BE2C (cell line): ENCODE results near the gene NUP93.

Experiments used
- DNase-seq: peaks from one replicate; pipeline ENCODE4 v3.0.0-alpha.2; 2020
- H3K27me3 ChIP-seq: fragments of 250-450 bp; sonication (Bioruptor Pico); 2 replicates; pipeline ENCODE4 v1.5.1; 2020; ENCODE audit warnings: mild to moderate bottlenecking
- H3K36me3 ChIP-seq: fragments of 250-450 bp; sonication (Bioruptor Pico); 2 replicates; pipeline ENCODE4 v1.5.1; 2020; ENCODE audit warnings: mild to moderate bottlenecking
- H3K4me1 ChIP-seq: fragments of 250-450 bp; sonication (Bioruptor Pico); 2 replicates; pipeline ENCODE4 v1.5.1; 2020
- H3K4me3 ChIP-seq: 2 replicates; pipeline ENCODE4 v1.5.1; 2011; ENCODE audit warnings: low read depth, low read length
- H3K9me3 ChIP-seq: fragments of 250-450 bp; sonication (Bioruptor Pico); 2 replicates; pipeline ENCODE4 v1.5.1; 2020
- TF ChIP-seq, protein P1 (sequence below): IDR thresholded peaks from 2 replicates; pipeline ENCODE4 v1.5.1; 2012; ENCODE audit warnings: mild to moderate bottlenecking, low read depth, low read length

The NUP93 gene

DNA sequence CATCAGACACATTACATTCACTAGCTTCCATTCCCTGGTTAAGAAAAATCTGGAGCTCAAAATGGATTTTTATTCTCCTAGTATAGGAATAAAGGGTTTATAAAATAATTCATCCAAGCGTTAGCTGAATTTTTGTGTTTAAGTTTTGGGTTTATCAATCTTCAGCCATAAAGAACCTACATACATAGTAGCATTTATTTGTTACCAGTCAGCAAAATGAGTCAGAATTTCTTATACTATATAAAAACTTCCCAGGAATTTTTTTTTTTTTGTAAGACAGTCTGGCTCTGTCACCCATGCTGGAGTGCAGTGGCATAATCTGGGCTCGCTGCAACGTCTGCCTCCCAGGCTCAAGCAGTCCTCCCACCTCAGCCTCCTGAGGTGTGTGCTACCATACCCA, 94.9 kb downstream of the NUP93 start:
- H3K36me3 ChIP-seq = peaks cover 11% of the 10 kb centered on the region; the same call in 1 of the 2 replicates
- TF ChIP-seq, protein P1, sequence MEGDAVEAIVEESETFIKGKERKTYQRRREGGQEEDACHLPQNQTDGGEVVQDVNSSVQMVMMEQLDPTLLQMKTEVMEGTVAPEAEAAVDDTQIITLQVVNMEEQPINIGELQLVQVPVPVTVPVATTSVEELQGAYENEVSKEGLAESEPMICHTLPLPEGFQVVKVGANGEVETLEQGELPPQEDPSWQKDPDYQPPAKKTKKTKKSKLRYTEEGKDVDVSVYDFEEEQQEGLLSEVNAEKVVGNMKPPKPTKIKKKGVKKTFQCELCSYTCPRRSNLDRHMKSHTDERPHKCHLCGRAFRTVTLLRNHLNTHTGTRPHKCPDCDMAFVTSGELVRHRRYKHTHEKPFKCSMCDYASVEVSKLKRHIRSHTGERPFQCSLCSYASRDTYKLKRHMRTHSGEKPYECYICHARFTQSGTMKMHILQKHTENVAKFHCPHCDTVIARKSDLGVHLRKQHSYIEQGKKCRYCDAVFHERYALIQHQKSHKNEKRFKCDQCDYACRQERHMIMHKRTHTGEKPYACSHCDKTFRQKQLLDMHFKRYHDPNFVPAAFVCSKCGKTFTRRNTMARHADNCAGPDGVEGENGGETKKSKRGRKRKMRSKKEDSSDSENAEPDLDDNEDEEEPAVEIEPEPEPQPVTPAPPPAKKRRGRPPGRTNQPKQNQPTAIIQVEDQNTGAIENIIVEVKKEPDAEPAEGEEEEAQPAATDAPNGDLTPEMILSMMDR = no peak

DNA sequence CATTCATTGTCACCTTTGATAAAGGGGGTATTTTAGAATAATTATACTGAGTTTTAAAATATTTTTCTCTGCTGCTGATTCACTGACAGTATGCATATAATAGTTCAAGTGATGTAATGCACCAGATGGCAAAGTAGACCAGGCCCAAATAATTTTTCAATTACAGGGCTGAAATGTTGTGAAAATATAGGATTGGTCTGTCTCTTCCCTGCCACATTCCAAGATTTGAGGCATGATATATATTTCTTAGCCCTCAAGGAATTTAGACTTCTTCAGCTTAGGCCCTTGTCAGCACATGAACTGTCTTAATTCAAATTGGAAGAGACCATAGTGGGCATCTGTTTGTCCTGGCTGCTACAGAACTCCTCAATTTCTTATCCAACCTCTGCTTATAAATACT, 95.9 kb downstream of the NUP93 start:
- Histone ChIP-seq H3K4me3 (no peak overlapping the region), H3K36me3 (peaks cover 11% of the 10 kb centered on the region; the same call in 1 of the 2 replicates), H3K27me3 (no peaks in the 10 kb centered on the region), H3K9me3 (no peaks in the 10 kb centered on the region), H3K4me1 (no peaks in the 10 kb centered on the region)
- no peak for DNase-seq
- TF ChIP-seq, protein P1 = no peak

More for the DNA sequence above, 94.9 kb downstream of the NUP93 start:
- no peak for DNase-seq
- Histone ChIP-seq H3K9me3 (no peaks in the 10 kb centered on the region), H3K27me3 (no peaks in the 10 kb centered on the region), H3K4me1 (no peaks in the 10 kb centered on the region), H3K4me3 (no peak overlapping the region)

DNA sequence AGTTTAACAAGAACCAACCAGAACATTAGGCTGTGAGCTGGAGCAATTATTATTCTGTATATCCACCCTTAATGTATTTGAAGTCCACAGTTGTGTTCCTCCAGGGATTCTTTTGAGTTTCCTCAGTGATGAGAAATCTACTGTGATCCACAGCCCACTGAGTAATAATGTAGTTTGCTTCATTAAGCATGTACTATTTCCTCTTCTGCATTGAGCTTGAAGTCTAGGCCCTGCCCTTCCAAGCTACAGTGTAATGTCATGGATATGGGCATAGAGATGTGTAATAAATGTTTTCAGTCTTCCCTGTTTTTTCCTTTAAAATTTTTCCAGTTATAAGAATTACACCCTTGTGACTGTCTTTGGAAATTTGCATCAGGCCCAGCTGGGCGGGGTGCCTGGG, 98.7 kb downstream of the NUP93 start:
- DNase-seq = no peak
- no peaks in the 10 kb centered on the region for H3K4me1 ChIP-seq
- peaks cover 18% of the 10 kb centered on the region for H3K36me3 ChIP-seq
- H3K4me3 ChIP-seq = no peak overlapping the region
- no peaks in the 10 kb centered on the region for H3K27me3 ChIP-seq
- TF ChIP-seq, protein P1 = no peak
- no peaks in the 10 kb centered on the region for H3K9me3 ChIP-seq

DNA sequence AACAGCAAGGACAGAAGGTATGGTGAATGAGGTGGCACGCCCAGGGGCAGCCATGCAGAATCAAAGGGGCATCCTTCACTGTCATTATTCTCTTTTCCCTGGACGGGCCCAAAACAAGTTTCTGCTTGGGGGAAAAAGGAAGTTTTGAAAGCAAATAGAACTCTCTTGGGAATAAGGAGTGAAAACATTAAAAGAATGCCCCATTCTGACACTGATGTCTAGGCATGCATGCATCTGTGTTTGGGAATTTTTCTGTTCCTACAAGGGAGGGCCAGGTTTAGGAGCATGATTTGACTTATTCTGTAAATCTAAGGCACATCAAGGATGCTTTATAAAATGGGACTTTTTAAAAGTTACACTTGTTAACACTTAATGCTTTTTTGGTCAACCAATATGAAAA, 100.7 kb downstream of the NUP93 start:
- Histone ChIP-seq H3K36me3 (peaks cover 33% of the 10 kb centered on the region), H3K27me3 (no peaks in the 10 kb centered on the region), H3K4me1 (no peaks in the 10 kb centered on the region), H3K9me3 (no peaks in the 10 kb centered on the region), H3K4me3 (no peak overlapping the region)
- DNase-seq = no peak
- TF ChIP-seq, protein P1 = no peak

DNA sequence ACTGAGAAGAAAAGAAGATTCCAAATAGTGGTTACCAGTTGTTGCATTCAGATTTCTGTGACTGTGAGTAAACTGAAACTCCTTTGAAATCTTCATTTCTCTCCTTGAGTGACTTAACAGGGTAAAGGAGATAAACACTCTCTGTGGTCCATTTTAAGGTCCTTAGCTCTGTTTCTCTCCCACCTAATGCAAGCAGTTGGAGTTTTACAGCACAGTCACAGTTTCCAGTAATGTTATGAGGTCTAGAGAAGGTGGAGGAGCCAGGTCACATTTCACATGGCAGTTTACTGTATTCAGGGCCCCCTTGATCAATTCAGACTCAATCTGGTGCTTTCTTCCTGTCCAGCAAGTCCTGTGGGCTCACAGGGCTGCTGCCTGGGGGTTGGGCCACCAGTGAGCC, 102.8 kb downstream of the NUP93 start:
- Histone ChIP-seq H3K9me3 (no peaks in the 10 kb centered on the region), H3K36me3 (peaks cover 39% of the 10 kb centered on the region), H3K4me1 (no peaks in the 10 kb centered on the region), H3K4me3 (no peak overlapping the region), H3K27me3 (no peaks in the 10 kb centered on the region)
- DNase-seq = no peak
- TF ChIP-seq, protein P1 = no peak

DNA sequence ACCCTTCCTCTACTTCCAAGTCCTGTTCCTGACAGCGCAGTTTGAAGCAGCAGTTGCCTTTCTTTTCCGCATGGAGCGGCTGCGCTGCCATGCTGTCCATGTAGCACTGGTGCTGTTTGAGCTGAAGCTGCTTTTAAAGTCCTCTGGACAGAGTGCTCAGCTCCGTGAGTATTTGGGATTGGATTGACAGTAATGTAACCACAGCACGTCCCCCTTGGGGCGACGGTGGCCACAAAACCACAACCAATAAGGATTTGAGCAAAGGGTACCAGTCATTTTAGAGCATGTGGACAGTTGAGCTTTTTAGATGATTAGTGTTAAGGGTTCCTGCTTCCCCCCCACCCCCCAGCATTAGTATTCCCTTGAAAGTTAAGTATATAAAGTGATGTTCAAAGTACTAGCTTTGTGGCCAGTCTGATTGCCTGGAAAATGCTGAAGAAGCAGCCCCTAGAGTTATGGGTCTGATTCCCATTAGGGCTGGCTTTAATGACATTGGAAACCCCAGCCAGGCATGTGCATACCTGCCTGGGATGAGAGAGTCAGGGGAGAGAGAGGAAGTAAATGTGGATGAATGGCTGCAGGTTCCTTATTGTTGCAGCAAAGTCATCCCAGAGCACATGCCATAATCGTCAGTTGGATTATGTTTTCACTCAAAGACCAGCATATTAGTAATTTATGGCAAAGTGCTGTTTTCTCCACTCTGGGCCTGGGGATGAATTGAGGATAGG, 103.5 kb downstream of the NUP93 start:
- Histone ChIP-seq H3K9me3 (no peaks in the 10 kb centered on the region), H3K4me1 (no peaks in the 10 kb centered on the region), H3K36me3 (peaks cover 45% of the 10 kb centered on the region), H3K27me3 (no peaks in the 10 kb centered on the region), H3K4me3 (no peak overlapping the region)
- TF ChIP-seq, protein P1 = no peak
- no peak for DNase-seq
